Keratinocyte (primary cell): ENCODE data around the gene ZNF524. TPM values are rescaled to one million over a fixed set of nuclear protein-coding genes. Genes with fewer than 3 reads are reported as not detected.

Experiments
- DNase-seq: peaks from one replicate; pipeline ENCODE4 v3.0.0-alpha.2; 2011; ENCODE audit warnings: low read depth, missing footprints, low spot score
- FAIRE-seq: peaks from 2 replicates; lab custom pipeline; 2011; peaks lifted over from hg19 to GRCh38; lab: Jason Lieb, UNC
- H2AFZ ChIP-seq: 2 replicates; pipeline ENCODE4 v1.6.0; 2012; ENCODE audit warnings: low read length, control low read depth, inconsistent platforms; ENCODE audit not compliant: control insufficient read depth
- H3K27ac ChIP-seq: 2 replicates; pipeline ENCODE4 v1.5.1; 2011; ENCODE audit warnings: low read length; ENCODE audit not compliant: control insufficient read depth, insufficient read depth
- H3K27me3 ChIP-seq: 3 replicates; pipeline ENCODE4 v1.6.0; 2011; ENCODE audit warnings: low read length; ENCODE audit not compliant: control insufficient read depth, insufficient read depth; ENCODE audit errors: extremely low read depth
- H3K36me3 ChIP-seq, 2 experiments: 2 replicates in 1 of 2; 3 replicates in 1 of 2; pipeline ENCODE4 v1.5.1; 2011; ENCODE audit warnings: low read length in 2 of 2, mild to moderate bottlenecking in 1 of 2; ENCODE audit not compliant: control insufficient read depth in 2 of 2, insufficient read depth in 2 of 2; ENCODE audit errors: extremely low read depth in 1 of 2
- H3K4me1 ChIP-seq: 3 replicates; pipeline ENCODE4 v1.5.1; 2011; ENCODE audit warnings: low read length; ENCODE audit not compliant: control insufficient read depth, insufficient read depth; ENCODE audit errors: extremely low read depth
- H3K4me2 ChIP-seq: 3 replicates; pipeline ENCODE4 v1.6.0; 2011; ENCODE audit warnings: low read depth, low read length; ENCODE audit not compliant: control insufficient read depth, insufficient read depth; ENCODE audit errors: extremely low read depth
- H3K4me3 ChIP-seq, 3 experiments: fragments of 200-600 bp in 1 of 3; sonication (generic) in 1 of 3; 2 replicates in 2 of 3; 3 replicates in 1 of 3; pipeline ENCODE4 v1.5.1; 2011 to 2016; ENCODE audit warnings: low read length in 3 of 3, mild to moderate bottlenecking in 3 of 3, control low read depth in 2 of 3, inconsistent platforms in 1 of 3, low read depth in 1 of 3, mixed read lengths in 1 of 3, mixed run types in 1 of 3, moderate library complexity in 1 of 3; ENCODE audit not compliant: control insufficient read depth in 2 of 3, insufficient read depth in 2 of 3; ENCODE audit errors: extremely low read depth in 1 of 3
- H3K79me2 ChIP-seq: 2 replicates; pipeline ENCODE4 v1.6.0; 2012; ENCODE audit warnings: low read length; ENCODE audit not compliant: control insufficient read depth, insufficient read depth
- H3K9ac ChIP-seq: 3 replicates; pipeline ENCODE4 v1.6.0; 2011; ENCODE audit warnings: low read length; ENCODE audit not compliant: control insufficient read depth, insufficient read depth; ENCODE audit errors: extremely low read depth
- H3K9me1 ChIP-seq: 3 replicates; pipeline ENCODE4 v1.6.0; 2011; ENCODE audit warnings: low read length; ENCODE audit not compliant: control insufficient read depth, insufficient read depth; ENCODE audit errors: extremely low read depth
- H3K9me3 ChIP-seq: 2 replicates; pipeline ENCODE4 v1.5.1; 2012; ENCODE audit warnings: low read depth, low read length; ENCODE audit not compliant: control insufficient read depth
- H4K20me1 ChIP-seq: 3 replicates; pipeline ENCODE4 v1.6.0; 2011; ENCODE audit warnings: low read length; ENCODE audit not compliant: control insufficient read depth, insufficient read depth; ENCODE audit errors: extremely low read depth
- EZH2 ChIP-seq: IDR thresholded peaks from one replicate; pipeline ENCODE4 v1.6.1; 2012; ENCODE audit warnings: inconsistent platforms, mild to moderate bottlenecking, low read length, moderate library complexity
- dilution Hi-C: fragments of 300-500 bp; cut with MboI; formaldehyde crosslinking; loops from one replicate; pipeline ENCODE4 v1.7.0; 2020; ENCODE audit warnings: low sequenced_read_pairs; ENCODE audit not compliant: extremely low pct_ligation_motif_present
- polyA plus RNA-seq, 5 experiments: library from polyadenylated mRNA; depleted of rRNA in 3 of 5; stranded (reverse) in 3 of 5; stranded (forward) in 1 of 5; unstranded in 1 of 5; fragments of >200 nt; gene quantifications; 1 replicate in 1 of 5; 2 replicates in 3 of 5; 3 replicates in 1 of 5; pipeline versions ENCODE4 v1.2.1 to v1.2.3, GENCODE V29; 2011 to 2012; ENCODE audit warnings: missing spikeins in 2 of 5, low read depth in 1 of 5, low replicate concordance in 1 of 5
- TF ChIP-seq, protein P1 (sequence below), 3 experiments: IDR thresholded peaks in 1 of 3; conservative IDR thresholded peaks in 1 of 3; optimal IDR thresholded peaks in 1 of 3; 2 replicates in 2 of 3; 3 replicates in 1 of 3; pipeline versions ENCODE3 to v1.5.1; 2011; ENCODE audit warnings: low read length in 3 of 3, mild to moderate bottlenecking in 3 of 3, moderate library complexity in 2 of 3, control low read depth in 1 of 3, inconsistent platforms in 1 of 3; ENCODE audit not compliant: insufficient read depth in 2 of 3; ENCODE audit errors: extremely low read depth in 1 of 3

The ZNF524 gene
- polyA plus RNA-seq, 1 donor (not counting 4 experiments of a cell fraction or from before 2014, with no cell fraction given) = 2.6 TPM

DNA sequence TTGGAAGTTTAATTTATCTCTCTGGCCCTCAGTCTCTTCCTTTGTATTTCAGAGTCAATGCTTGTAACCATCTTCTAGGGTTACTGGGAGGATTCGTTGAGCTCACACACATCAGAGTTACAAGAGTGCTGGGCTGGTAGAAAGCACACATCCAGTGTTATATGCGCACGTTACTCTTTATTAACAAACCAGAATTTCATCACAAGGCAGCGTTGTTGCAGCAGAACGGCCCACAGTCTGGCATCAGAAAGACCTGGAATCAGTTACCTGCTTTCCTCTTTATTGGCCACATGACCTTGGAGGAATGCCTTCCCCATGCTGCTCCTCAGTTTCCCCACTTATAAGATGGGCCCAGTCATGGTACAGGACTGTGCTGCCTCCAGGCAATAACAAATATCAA is 9.2 kb downstream of the ZNF524 start:
- H3K9me1 ChIP-seq = no peaks in the 10 kb centered on the region
- H4K20me1 ChIP-seq = no peaks in the 10 kb centered on the region
- H3K36me3 ChIP-seq = peaks cover 11 to 14% of the 10 kb centered on the region in 2 experiments
- FAIRE-seq = no peak
- H3K4me2 ChIP-seq = no peak overlapping the region
- DNase-seq = no peak
- TF ChIP-seq, protein P1, sequence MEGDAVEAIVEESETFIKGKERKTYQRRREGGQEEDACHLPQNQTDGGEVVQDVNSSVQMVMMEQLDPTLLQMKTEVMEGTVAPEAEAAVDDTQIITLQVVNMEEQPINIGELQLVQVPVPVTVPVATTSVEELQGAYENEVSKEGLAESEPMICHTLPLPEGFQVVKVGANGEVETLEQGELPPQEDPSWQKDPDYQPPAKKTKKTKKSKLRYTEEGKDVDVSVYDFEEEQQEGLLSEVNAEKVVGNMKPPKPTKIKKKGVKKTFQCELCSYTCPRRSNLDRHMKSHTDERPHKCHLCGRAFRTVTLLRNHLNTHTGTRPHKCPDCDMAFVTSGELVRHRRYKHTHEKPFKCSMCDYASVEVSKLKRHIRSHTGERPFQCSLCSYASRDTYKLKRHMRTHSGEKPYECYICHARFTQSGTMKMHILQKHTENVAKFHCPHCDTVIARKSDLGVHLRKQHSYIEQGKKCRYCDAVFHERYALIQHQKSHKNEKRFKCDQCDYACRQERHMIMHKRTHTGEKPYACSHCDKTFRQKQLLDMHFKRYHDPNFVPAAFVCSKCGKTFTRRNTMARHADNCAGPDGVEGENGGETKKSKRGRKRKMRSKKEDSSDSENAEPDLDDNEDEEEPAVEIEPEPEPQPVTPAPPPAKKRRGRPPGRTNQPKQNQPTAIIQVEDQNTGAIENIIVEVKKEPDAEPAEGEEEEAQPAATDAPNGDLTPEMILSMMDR (optimal IDR thresholded peaks at IDR 0.05 in 1 of 3, IDR thresholded peaks at IDR 0.05 in 1 of 3, conservative IDR thresholded peaks at IDR 0.05 in 1 of 3; ENCODE audit: extremely low read depth in 1 of 3, insufficient read depth in 2 of 3, low read length in 3 of 3) = no peak
- TF ChIP-seq EZH2 = no peak
- H3K4me3 ChIP-seq = no peak overlapping the region
- H2AFZ ChIP-seq = no peak overlapping the region
- H3K9ac ChIP-seq = no peak overlapping the region
- H3K9me3 ChIP-seq = no peaks in the 10 kb centered on the region
- dilution Hi-C loops = no loop called here
- peaks cover 14% of the 10 kb centered on the region for H3K4me1 ChIP-seq
- H3K79me2 ChIP-seq = peaks cover 57% of the 10 kb centered on the region
- no peak overlapping the region for H3K27ac ChIP-seq
- H3K27me3 ChIP-seq = no peaks in the 10 kb centered on the region

GRCh38 chr19:55611300-55611982 is 11.4 kb downstream of the ZNF524 start:
- H3K4me2 ChIP-seq = no peak overlapping the region
- no peaks in the 10 kb centered on the region for H3K9me1 ChIP-seq
- TF ChIP-seq, protein P1 (optimal IDR thresholded peaks at IDR 0.05 in 1 of 3, IDR thresholded peaks at IDR 0.05 in 1 of 3, conservative IDR thresholded peaks at IDR 0.05 in 1 of 3; ENCODE audit: extremely low read depth in 1 of 3, insufficient read depth in 2 of 3, low read length in 3 of 3) = no peak
- no peak for TF ChIP-seq EZH2
- no peaks in the 10 kb centered on the region for H4K20me1 ChIP-seq
- no peak overlapping the region for H3K27ac ChIP-seq
- peaks cover 11 to 17% of the 10 kb centered on the region in 2 experiments for H3K36me3 ChIP-seq
- dilution Hi-C loops = no loop called here
- H3K79me2 ChIP-seq = peaks cover 54% of the 10 kb centered on the region
- H3K27me3 ChIP-seq = no peaks in the 10 kb centered on the region
- peaks cover 6% of the 10 kb centered on the region for H3K4me1 ChIP-seq
- DNase-seq (no peak), FAIRE-seq (no peak)
- no peak overlapping the region for H3K9ac ChIP-seq
- no peak overlapping the region for H3K4me3 ChIP-seq
- H3K9me3 ChIP-seq = no peaks in the 10 kb centered on the region
- H2AFZ ChIP-seq = no peak overlapping the region
